Adipocyte (in vitro differentiated cells): ENCODE data around the gene TSPAN15.

Experiments used
- DNase-seq: peaks from one replicate; pipeline ENCODE4 v3.0.0-alpha.2; 2015; ENCODE audit warnings: low read depth
- H3K27me3 ChIP-seq: replicated peaks from 2 replicates; pipeline ENCODE4 v1.7.0; 2013; ENCODE audit warnings: mild to moderate bottlenecking, low read length, moderate library complexity; ENCODE audit not compliant: control insufficient read depth, insufficient read depth
- H3K36me3 ChIP-seq: 2 replicates; pipeline ENCODE4 v1.7.0; 2013; ENCODE audit warnings: low read length, mild to moderate bottlenecking, moderate library complexity; ENCODE audit not compliant: control insufficient read depth, insufficient read depth, severe bottlenecking
- H3K4me1 ChIP-seq: 2 replicates; pipeline ENCODE4 v1.7.0; 2013; ENCODE audit warnings: mild to moderate bottlenecking, low read length, moderate library complexity; ENCODE audit not compliant: control insufficient read depth, insufficient read depth
- H3K4me3 ChIP-seq: 2 replicates; pipeline ENCODE4 v1.7.0; 2013; ENCODE audit warnings: mild to moderate bottlenecking, low read length, moderate library complexity
- H3K9ac ChIP-seq: 2 replicates; pipeline ENCODE4 v1.7.0; 2013; ENCODE audit warnings: mild to moderate bottlenecking, low read length, moderate library complexity
- H3K9me3 ChIP-seq: 2 replicates; pipeline ENCODE4 v1.7.0; 2013; ENCODE audit warnings: mild to moderate bottlenecking, low read length, moderate library complexity; ENCODE audit not compliant: control insufficient read depth

TSPAN15 gene

GRCh38 chr10:69500864-69501468 is 49.7 kb downstream of the TSPAN15 start:
- no peak overlapping the region for H3K4me3 ChIP-seq
- H3K9ac ChIP-seq, result no peak overlapping the region
- no peaks in the 10 kb centered on the region for H3K9me3 ChIP-seq
- H3K4me1 ChIP-seq, result peaks cover 8% of the 10 kb centered on the region
- no peak for DNase-seq
- H3K36me3 ChIP-seq, result no peaks in the 10 kb centered on the region
- H3K27me3 ChIP-seq, result peaks cover 4% of the 10 kb centered on the region

DNA sequence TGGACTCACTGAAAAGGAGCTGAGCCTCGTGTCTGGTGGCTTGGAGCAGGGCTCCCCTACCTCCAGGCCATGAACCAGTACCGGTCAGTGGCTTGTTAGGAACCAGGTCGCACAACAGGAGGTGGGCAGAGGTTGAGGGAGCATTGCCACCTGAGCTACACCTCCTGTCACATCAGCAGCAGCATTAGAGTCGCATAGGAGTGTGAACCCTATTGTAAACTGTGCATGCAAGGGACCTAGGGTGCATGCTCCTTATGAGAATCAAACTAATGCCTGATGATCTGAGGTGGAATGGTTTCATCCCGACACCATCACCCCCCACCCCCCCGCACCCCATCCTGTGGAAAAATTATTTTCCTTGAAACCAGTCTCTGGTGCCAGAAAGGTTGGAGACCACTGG is 50.4 kb downstream of the TSPAN15 start:
- H3K4me1 ChIP-seq, result peaks cover 8% of the 10 kb centered on the region
- no peaks in the 10 kb centered on the region for H3K9me3 ChIP-seq
- no peak overlapping the region for H3K9ac ChIP-seq
- peaks cover 4% of the 10 kb centered on the region for H3K27me3 ChIP-seq
- no peak overlapping the region for H3K4me3 ChIP-seq
- H3K36me3 ChIP-seq, result no peaks in the 10 kb centered on the region
- DNase-seq, result no peak

- H3K4me1 ChIP-seq, result peaks cover 8% of the 10 kb centered on the region
- DNase-seq, result no peak
- no peak overlapping the region for H3K9ac ChIP-seq
- no peaks in the 10 kb centered on the region for H3K9me3 ChIP-seq
- H3K36me3 ChIP-seq, result no peaks in the 10 kb centered on the region
- peaks cover 4% of the 10 kb centered on the region for H3K27me3 ChIP-seq
- no peak overlapping the region for H3K4me3 ChIP-seq
These were observed 51.3 kb downstream of the TSPAN15 start for GRCh38 chr10:69502589-69502988.

DNA sequence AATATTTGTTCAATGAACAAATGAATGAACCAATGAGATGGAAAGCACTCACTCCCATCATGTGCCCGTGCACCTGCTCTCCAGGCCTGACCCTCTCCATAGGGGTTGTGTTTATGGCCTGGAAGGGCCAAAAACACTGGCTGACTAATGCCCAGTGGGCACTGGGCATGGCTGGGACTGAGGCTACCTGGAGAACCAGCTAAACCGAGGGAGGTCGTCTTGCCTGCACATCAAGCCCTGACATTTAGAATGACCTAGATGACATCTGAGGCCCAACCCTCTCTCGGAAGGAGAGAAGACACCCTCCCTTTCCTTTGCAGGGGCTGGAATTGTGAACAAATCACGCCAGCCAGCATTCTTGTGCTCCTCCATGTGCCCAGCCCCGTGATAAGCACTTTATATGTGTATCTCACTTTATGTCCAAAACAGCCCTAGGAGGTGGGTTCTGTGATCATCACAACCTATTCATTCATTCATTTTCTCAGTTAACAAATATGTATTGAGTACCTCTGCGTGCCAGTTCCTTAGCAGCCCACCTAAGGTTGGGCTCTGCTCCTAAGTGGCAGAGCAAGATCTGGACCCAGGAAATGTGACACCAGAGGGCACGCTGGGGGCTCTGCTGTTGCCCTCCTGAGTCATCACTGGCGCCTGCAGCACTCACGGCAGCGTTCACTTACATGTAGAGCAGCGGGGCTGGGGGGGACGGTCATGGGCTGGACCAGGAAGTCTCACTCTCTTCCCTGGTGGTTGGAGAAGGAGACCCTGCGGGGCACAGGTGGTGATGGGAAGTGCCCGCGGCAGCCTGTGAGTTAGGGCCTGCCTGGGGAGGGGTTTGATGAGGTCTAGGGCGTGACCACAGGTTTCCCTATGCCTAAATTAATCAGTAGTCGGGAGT is 52.0 kb downstream of the TSPAN15 start:
- peaks cover 4% of the 10 kb centered on the region for H3K27me3 ChIP-seq
- H3K9ac ChIP-seq, result no peak overlapping the region
- H3K36me3 ChIP-seq, result no peaks in the 10 kb centered on the region
- no peak overlapping the region for H3K4me3 ChIP-seq
- peaks cover 8% of the 10 kb centered on the region for H3K4me1 ChIP-seq
- H3K9me3 ChIP-seq, result no peaks in the 10 kb centered on the region
- no peak for DNase-seq

GRCh38 chr10:69503896-69504265 is 52.6 kb downstream of the TSPAN15 start:
- Histone ChIP-seq H3K4me3 (no peak overlapping the region), H3K36me3 (no peaks in the 10 kb centered on the region), H3K9me3 (no peaks in the 10 kb centered on the region), H3K4me1 (peaks cover 5% of the 10 kb centered on the region), H3K27me3 (peaks cover 6% of the 10 kb centered on the region), H3K9ac (no peak overlapping the region)
- no peak for DNase-seq

DNA sequence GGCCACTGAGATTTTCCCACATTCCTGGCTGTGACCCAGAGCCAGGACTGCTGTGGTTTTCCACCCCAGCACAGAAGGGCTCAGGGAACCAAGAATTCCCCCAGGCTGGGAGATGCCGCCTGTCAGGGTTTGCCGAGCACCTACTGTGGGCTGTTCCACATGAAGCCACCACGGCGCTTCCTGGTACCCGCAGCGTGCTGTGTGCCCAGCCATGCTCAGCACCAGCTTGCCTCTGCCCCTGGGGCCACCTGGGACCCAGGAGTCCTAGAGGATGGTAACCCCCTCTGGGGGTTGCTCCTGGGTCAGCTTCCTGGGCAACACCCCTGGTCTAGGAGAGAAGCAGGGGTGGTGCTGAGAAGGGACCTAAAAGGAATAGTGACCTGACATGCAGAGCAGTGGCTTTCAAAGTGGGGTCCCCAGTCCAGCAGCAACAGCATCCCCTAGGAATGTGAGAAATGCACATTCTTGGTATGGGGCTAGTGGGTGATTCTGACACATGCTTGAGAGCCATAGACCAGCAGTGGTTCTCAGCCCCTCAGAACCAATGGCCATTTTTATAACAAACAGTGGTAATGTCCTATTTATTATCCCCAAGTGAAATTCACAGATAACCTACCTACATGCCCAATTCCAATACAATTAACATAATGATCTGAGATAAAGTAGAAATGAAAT is 53.4 kb downstream of the TSPAN15 start:
- no peak for DNase-seq
- no peaks in the 10 kb centered on the region for H3K9me3 ChIP-seq

GRCh38 chr10:69505636-69506318 is 54.5 kb downstream of the TSPAN15 start:
- Histone ChIP-seq H3K9me3 (no peaks in the 10 kb centered on the region), H3K4me1 (no peaks in the 10 kb centered on the region), H3K27me3 (peaks cover 8% of the 10 kb centered on the region), H3K4me3 (no peak overlapping the region), H3K36me3 (no peaks in the 10 kb centered on the region), H3K9ac (no peak overlapping the region)
- no peak for DNase-seq

More for the DNA sequence above, 53.4 kb downstream of the TSPAN15 start:
- Histone ChIP-seq H3K36me3 (no peaks in the 10 kb centered on the region), H3K4me3 (no peak overlapping the region), H3K4me1 (no peaks in the 10 kb centered on the region), H3K9ac (no peak overlapping the region), H3K27me3 (peaks cover 8% of the 10 kb centered on the region)

- Histone ChIP-seq H3K4me1 (no peaks in the 10 kb centered on the region), H3K36me3 (no peaks in the 10 kb centered on the region), H3K9ac (no peak overlapping the region), H3K4me3 (no peak overlapping the region), H3K27me3 (peaks cover 8% of the 10 kb centered on the region), H3K9me3 (no peaks in the 10 kb centered on the region)
- no peak for DNase-seq
These were observed 55.2 kb downstream of the TSPAN15 start for GRCh38 chr10:69506487-69506833.

GRCh38 chr10:69506834-69507713 is 55.8 kb downstream of the TSPAN15 start:
- Histone ChIP-seq H3K4me1 (no peaks in the 10 kb centered on the region), H3K9me3 (no peaks in the 10 kb centered on the region), H3K27me3 (peaks cover 8% of the 10 kb centered on the region), H3K4me3 (no peak overlapping the region), H3K9ac (no peak overlapping the region), H3K36me3 (no peaks in the 10 kb centered on the region)
- DNase-seq, result no peak

GRCh38 chr10:69508738-69509340 is 57.6 kb downstream of the TSPAN15 start:
- Histone ChIP-seq H3K4me1 (no peaks in the 10 kb centered on the region), H3K9ac (no peak overlapping the region), H3K27me3 (peaks cover 22% of the 10 kb centered on the region), H3K9me3 (no peaks in the 10 kb centered on the region), H3K4me3 (no peak overlapping the region), H3K36me3 (no peaks in the 10 kb centered on the region)
- no peak for DNase-seq
